Peyer's patch (tissue), 4 donors: ENCODE measurements around the gene EWSR1. TPM values are rescaled to one million over a fixed set of nuclear protein-coding genes. Genes with fewer than 3 reads are reported as not detected.
"Not testable (repeated sequence)": the region's sequence is repeated elsewhere in the genome, so short reads cannot be mapped to it uniquely, and the experiment has no call there.

Experiments
- DNase-seq, 3 donors: peaks; one replicate each; pipeline ENCODE4 v3.0.0-alpha.2; 2017 to 2019
- H3K27ac ChIP-seq, 4 donors: fragments of 200-600 bp; sonication (generic); one replicate each; pipeline ENCODE4 v1.5.1; 2016 to 2019
- H3K27me3 ChIP-seq, 2 donors: fragments of 200-600 bp; sonication (generic); one replicate each; pipeline ENCODE4 v1.5.1; 2019
- H3K36me3 ChIP-seq, 3 donors: fragments of 200-600 bp; sonication (generic); one replicate each; pipeline ENCODE4 v1.5.1; 2016 to 2019
- H3K4me1 ChIP-seq, 4 donors: fragments of 200-600 bp; sonication (generic); one replicate each; pipeline ENCODE4 v1.5.1; 2016 to 2019
- H3K4me3 ChIP-seq, 4 donors: fragments of 200-600 bp; sonication (generic); 1 replicate in 3 of 4; 2 replicates in 1 of 4; pipeline ENCODE4 v1.5.1; 2016 to 2019; ENCODE audit warnings: mild to moderate bottlenecking in 1 of 4
- H3K9me3 ChIP-seq, 4 donors: fragments of 200-600 bp; sonication (generic); one replicate each; pipeline ENCODE4 v1.5.1; 2016 to 2019; ENCODE audit warnings: mild to moderate bottlenecking in 1 of 4
- CTCF ChIP-seq, 6 experiments: fragments of 450-650 bp in 4 of 6; fragments of 200-600 bp in 2 of 6; sonication (generic) in 1 of 6; IDR thresholded peaks; one replicate each; pipeline ENCODE4 v1.5.1; 2017 to 2019; ENCODE audit warnings: antibody characterized with exemption in 6 of 6, mild to moderate bottlenecking in 3 of 6, moderate library complexity in 1 of 6
- POLR2A ChIP-seq, 2 donors: fragments of 450-650 bp; IDR thresholded peaks; one replicate each; pipeline ENCODE4 v1.5.1; 2017; ENCODE audit warnings: antibody characterized with exemption in 2 of 2, mild to moderate bottlenecking in 2 of 2, moderate library complexity in 2 of 2
- total RNA-seq, 4 donors: library from RNA; depleted of rRNA; stranded (reverse); fragments of >200 nt; gene quantifications; one replicate each; pipeline ENCODE4 v1.1.0, GENCODE V29; 2016

Gene EWSR1
- total RNA-seq, 4 donors from 2014 or later = 186 to 444 (median 276) TPM

- no peak for DNase-seq
- Histone ChIP-seq H3K4me3 (no peak overlapping the region), H3K27ac (peak overlapping the region in 1 of 4 donors; percentile 19), H3K36me3 (no peaks in the 10 kb centered on the region), H3K4me1 (no peaks in the 10 kb centered on the region), H3K27me3 (no peaks in the 10 kb centered on the region), H3K9me3 (no peaks in the 10 kb centered on the region)
- TF ChIP-seq POLR2A (IDR thresholded peaks at IDR 0.05) (no peak), CTCF (IDR thresholded peaks at IDR 0.05) (no peak)
Observed at GRCh38 chr22:29231971-29232959, 35.8 kb upstream of the EWSR1 start.

GRCh38 chr22:29233277-29233877 lies 34.7 kb upstream of the EWSR1 start:
- no peaks in the 10 kb centered on the region for H3K9me3 ChIP-seq
- DNase-seq = no peak
- H3K4me3 ChIP-seq = no peak overlapping the region
- H3K36me3 ChIP-seq = no peaks in the 10 kb centered on the region
- H3K27me3 ChIP-seq = no peaks in the 10 kb centered on the region
- H3K4me1 ChIP-seq = no peaks in the 10 kb centered on the region
- TF ChIP-seq CTCF (IDR thresholded peaks at IDR 0.05) (no peak), POLR2A (IDR thresholded peaks at IDR 0.05) (no peak)
- peak overlapping the region in 1 of 4 donors; percentile 19 for H3K27ac ChIP-seq

- H3K4me3 ChIP-seq, H3K27ac ChIP-seq, DNase-seq, H3K36me3 ChIP-seq, H3K9me3 ChIP-seq, H3K4me1 ChIP-seq, H3K27me3 ChIP-seq: not testable (repeated sequence)
Observed at GRCh38 chr22:29240481-29240880, 27.6 kb upstream of the EWSR1 start.

GRCh38 chr22:29243874-29244446 lies 24.1 kb upstream of the EWSR1 start:
- H3K27me3 ChIP-seq = no peaks in the 10 kb centered on the region
- H3K9me3 ChIP-seq = no peaks in the 10 kb centered on the region
- no peaks in the 10 kb centered on the region for H3K36me3 ChIP-seq
- H3K27ac ChIP-seq = no peak overlapping the region
- no peaks in the 10 kb centered on the region for H3K4me1 ChIP-seq
- no peak for DNase-seq
- TF ChIP-seq CTCF (IDR thresholded peaks at IDR 0.05) = no peak
- TF ChIP-seq POLR2A (IDR thresholded peaks at IDR 0.05) = no peak
- no peak overlapping the region for H3K4me3 ChIP-seq

- Histone ChIP-seq H3K4me3 (no peak overlapping the region), H3K27ac (no peak overlapping the region), H3K9me3 (no peaks in the 10 kb centered on the region), H3K4me1 (no peaks in the 10 kb centered on the region), H3K27me3 (no peaks in the 10 kb centered on the region), H3K36me3 (no peaks in the 10 kb centered on the region)
- DNase-seq = peak in 1 of 3 donors; percentile 34
- TF ChIP-seq CTCF (IDR thresholded peaks at IDR 0.05) (no peak), POLR2A (IDR thresholded peaks at IDR 0.05) (no peak)
Observed at GRCh38 chr22:29244785-29245625, 23.1 kb upstream of the EWSR1 start.
